Kidney epithelial cell (primary cell): Measurements from ENCODE around the gene SLC22A13. TPM values are rescaled to one million over a fixed set of nuclear protein-coding genes. Genes with fewer than 3 reads are reported as not detected.
"Not testable (repeated sequence)": the region's sequence is repeated elsewhere in the genome, so short reads cannot be mapped to it uniquely, and the experiment has no call there.

Experiments
- DNase-seq: peaks from one replicate; pipeline ENCODE4 v3.0.0-alpha.2; 2010; ENCODE audit warnings: low read depth
- H3K27me3 ChIP-seq: 2 replicates; pipeline ENCODE4 v1.6.0; 2011; ENCODE audit warnings: low read length; ENCODE audit not compliant: control insufficient read depth, insufficient read depth
- H3K36me3 ChIP-seq: 2 replicates; pipeline ENCODE4 v1.5.1; 2011; ENCODE audit warnings: low read length; ENCODE audit not compliant: control insufficient read depth, insufficient read depth
- H3K4me3 ChIP-seq: 2 replicates; pipeline ENCODE4 v1.5.1; 2011; ENCODE audit warnings: low read depth, mild to moderate bottlenecking, control low read depth, low read length
- CTCF ChIP-seq: IDR thresholded peaks from 2 replicates; pipeline ENCODE4 v1.5.1; 2011; ENCODE audit warnings: mild to moderate bottlenecking, moderate library complexity, low read length, control low read depth, inconsistent platforms; ENCODE audit not compliant: insufficient read depth, poor library complexity, severe bottlenecking
- total RNA-seq: library from RNA; depleted of rRNA; stranded (reverse); fragments of >200 nt; gene quantifications from 2 replicates; pipeline ENCODE4 v1.2.3, GENCODE V29; 2015

Gene SLC22A13
- total RNA-seq, 1 donor from 2014 or later = not detected

GRCh38 chr3:38226273-38226672, 39.3 kb upstream of the SLC22A13 start:
- Histone ChIP-seq H3K4me3 (no peak overlapping the region), H3K27me3 (no peaks in the 10 kb centered on the region), H3K36me3 (no peaks in the 10 kb centered on the region)
- DNase-seq = no peak
- TF ChIP-seq CTCF = no peak

- no peak for DNase-seq
- Histone ChIP-seq H3K36me3 (no peaks in the 10 kb centered on the region), H3K27me3 (no peaks in the 10 kb centered on the region), H3K4me3 (no peak overlapping the region)
- TF ChIP-seq CTCF = no peak
Measured at GRCh38 chr3:38227989-38228388, 37.6 kb upstream of the SLC22A13 start.

- Histone ChIP-seq H3K27me3 (no peaks in the 10 kb centered on the region), H3K4me3 (no peak overlapping the region), H3K36me3 (no peaks in the 10 kb centered on the region)
- DNase-seq = no peak
- no peak for TF ChIP-seq CTCF
Measured at GRCh38 chr3:38229036-38229435, 36.6 kb upstream of the SLC22A13 start.

- Histone ChIP-seq H3K27me3 (no peaks in the 10 kb centered on the region), H3K4me3 (no peak overlapping the region), H3K36me3 (no peaks in the 10 kb centered on the region)
- no peak for DNase-seq
- no peak for TF ChIP-seq CTCF
Measured at GRCh38 chr3:38232701-38233100, 32.9 kb upstream of the SLC22A13 start.

GRCh38 chr3:38235466-38235865, 30.1 kb upstream of the SLC22A13 start:
- Histone ChIP-seq H3K36me3 (no peaks in the 10 kb centered on the region), H3K4me3 (no peak overlapping the region), H3K27me3 (no peaks in the 10 kb centered on the region)
- no peak for TF ChIP-seq CTCF
- DNase-seq = no peak

GRCh38 chr3:38238416-38239008, 27.1 kb upstream of the SLC22A13 start:
- no peak overlapping the region for H3K4me3 ChIP-seq
- no peaks in the 10 kb centered on the region for H3K27me3 ChIP-seq
- H3K36me3 ChIP-seq = no peaks in the 10 kb centered on the region
- no peak for DNase-seq
- no peak for TF ChIP-seq CTCF

GRCh38 chr3:38242812-38243211, 22.8 kb upstream of the SLC22A13 start:
- not testable (repeated sequence) for DNase-seq, H3K4me3 ChIP-seq, H3K27me3 ChIP-seq, H3K36me3 ChIP-seq
